ENCODE measurements around the gene LRRC3C. TPM values are rescaled to one million over a fixed set of nuclear protein-coding genes. Genes with fewer than 3 reads are reported as not detected.

LRRC3C gene
- total and polyA plus RNA-seq, 2 donors (not counting 1 experiment from before 2014, with no cell fraction given) = 0.12 TPM; not detected in 1

DNA sequence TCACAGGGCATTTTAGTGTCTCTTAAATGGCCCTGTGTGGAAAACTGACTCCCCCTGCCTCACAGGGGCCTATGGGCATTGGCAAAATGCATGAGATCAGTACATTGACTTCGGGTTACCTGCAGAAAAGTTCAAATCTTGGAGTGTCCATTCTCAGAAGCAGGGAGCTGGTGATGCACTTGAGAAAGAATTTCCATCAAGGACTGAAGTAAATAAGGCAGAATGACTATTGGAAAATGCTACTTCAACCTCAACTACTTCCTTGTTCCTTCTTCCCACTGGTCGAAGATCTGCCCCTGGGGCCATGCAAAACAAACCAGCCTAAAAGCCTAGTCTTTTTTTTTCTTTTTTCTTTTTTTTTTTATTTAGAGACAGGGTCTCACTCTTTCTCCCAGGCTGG, 21.5 kb downstream of the LRRC3C start:
- no peaks in the 10 kb centered on the region for H3K27me3 Mint-ChIP-seq
- Histone ChIP-seq H3K36me3 (replicated peaks in 1 of 2; ENCODE audit: control extremely low read depth in 1 of 2, control insufficient read depth in 1 of 2, extremely low read depth in 1 of 2, insufficient read depth in 2 of 2, low read length in 1 of 2) (no peaks in the 10 kb centered on the region), H3K4me2 (replicated peaks; ENCODE audit: low read depth, low read length, poor library complexity, severe bottlenecking) (peak overlapping the region; percentile 11), H3K4me1 (ENCODE audit: control insufficient read depth in 2 of 2, insufficient read depth in 2 of 2, low read length in 2 of 2) (peaks cover 27 to 36% of the 10 kb centered on the region in 2 donors), H3K79me2 (ENCODE audit: control insufficient read depth, insufficient read depth, low read length) (no peaks in the 10 kb centered on the region), H3K27me3 (replicated peaks in 1 of 4; ENCODE audit: control extremely low read depth in 1 of 4, control insufficient read depth in 3 of 4, insufficient read depth in 4 of 4, low read length in 3 of 4) (no peaks in the 10 kb centered on the region), H3K27ac (ENCODE audit: low read length in 2 of 2) (peak overlapping the region in 1 of 2 donors; percentile 9), H3K9me3 (ENCODE audit: control extremely low read depth in 1 of 3, control insufficient read depth in 2 of 3, insufficient read depth in 1 of 3, low read length in 2 of 3) (no peaks in the 10 kb centered on the region), H3K9ac (ENCODE audit: low read length) (no peak overlapping the region), H3K4me3 (ENCODE audit: control extremely low read depth in 1 of 5, extremely low read depth in 1 of 5, insufficient read depth in 1 of 5, low read depth in 2 of 5, low read length in 4 of 5) (no peak overlapping the region), H4K20me1 (ENCODE audit: control insufficient read depth, insufficient read depth, low read length, poor library complexity, severe bottlenecking) (no peaks in the 10 kb centered on the region), H2AFZ (ENCODE audit: insufficient read depth, low read depth, low read length, poor library complexity, severe bottlenecking) (peak overlapping the region; percentile 58)
- DNase-seq = no peak
- no peak overlapping the region for H3K4me3 Mint-ChIP-seq
- ChIA-PET CTCF (interaction anchor here (1.6 kb wide), 1 partner anchor 11 kb away, joined by 3 read pairs; no protein-coding TSS in a partner anchor), POLR2A (no interaction called here)
- no CpG with 5 or more reads among the region's 2 CpGs for WGBS (ENCODE audit: insufficient coverage)
- intact Hi-C loops (cut with micrococcal nuclease) = no loop called here
- peak overlapping the region; percentile 50 for H3K27ac Mint-ChIP-seq
- no peak for TF ChIP-seq EZH2 (IDR thresholded peaks at IDR 0.05; ENCODE audit: borderline replicate concordance, insufficient read depth, low read depth, low read length, poor library complexity, severe bottlenecking)
- TF ChIP-seq, protein P1, sequence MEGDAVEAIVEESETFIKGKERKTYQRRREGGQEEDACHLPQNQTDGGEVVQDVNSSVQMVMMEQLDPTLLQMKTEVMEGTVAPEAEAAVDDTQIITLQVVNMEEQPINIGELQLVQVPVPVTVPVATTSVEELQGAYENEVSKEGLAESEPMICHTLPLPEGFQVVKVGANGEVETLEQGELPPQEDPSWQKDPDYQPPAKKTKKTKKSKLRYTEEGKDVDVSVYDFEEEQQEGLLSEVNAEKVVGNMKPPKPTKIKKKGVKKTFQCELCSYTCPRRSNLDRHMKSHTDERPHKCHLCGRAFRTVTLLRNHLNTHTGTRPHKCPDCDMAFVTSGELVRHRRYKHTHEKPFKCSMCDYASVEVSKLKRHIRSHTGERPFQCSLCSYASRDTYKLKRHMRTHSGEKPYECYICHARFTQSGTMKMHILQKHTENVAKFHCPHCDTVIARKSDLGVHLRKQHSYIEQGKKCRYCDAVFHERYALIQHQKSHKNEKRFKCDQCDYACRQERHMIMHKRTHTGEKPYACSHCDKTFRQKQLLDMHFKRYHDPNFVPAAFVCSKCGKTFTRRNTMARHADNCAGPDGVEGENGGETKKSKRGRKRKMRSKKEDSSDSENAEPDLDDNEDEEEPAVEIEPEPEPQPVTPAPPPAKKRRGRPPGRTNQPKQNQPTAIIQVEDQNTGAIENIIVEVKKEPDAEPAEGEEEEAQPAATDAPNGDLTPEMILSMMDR (IDR thresholded peaks at IDR 0.05) = no peak
- peaks cover 34% of the 10 kb centered on the region for H3K4me1 Mint-ChIP-seq
- ATAC-seq (ENCODE audit: low read depth) = no peak
- no peaks in the 10 kb centered on the region for H3K9me3 Mint-ChIP-seq (ENCODE audit: insufficient read depth)

DNA sequence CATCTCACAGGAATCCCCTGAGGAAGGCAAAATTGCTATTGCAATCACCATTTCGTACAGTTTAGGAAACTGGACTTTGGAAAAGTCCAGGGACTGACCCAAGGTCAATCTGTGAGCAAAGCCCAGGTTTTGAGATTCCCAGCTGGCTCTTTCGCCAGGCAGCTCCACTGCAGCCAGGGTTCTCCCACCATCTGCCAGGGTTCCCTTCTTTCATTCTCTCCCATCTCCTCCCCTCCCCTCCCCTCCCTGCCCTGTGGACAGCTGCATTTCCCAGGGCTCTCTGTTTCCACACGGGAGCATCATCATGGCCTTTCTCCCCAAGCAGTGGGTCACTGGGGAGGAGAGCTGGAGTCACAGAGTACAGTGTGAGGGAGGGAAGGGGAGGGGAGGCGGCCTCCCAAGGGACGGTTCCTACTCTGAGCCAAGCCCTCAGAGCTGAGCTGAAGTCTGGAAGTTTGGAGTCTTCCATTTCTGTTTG, 23.4 kb downstream of the LRRC3C start:
- H3K4me3 Mint-ChIP-seq = no peak overlapping the region
- no peaks in the 10 kb centered on the region for H3K9me3 Mint-ChIP-seq (ENCODE audit: insufficient read depth)
- H3K4me3 ChIP-seq (ENCODE audit: control extremely low read depth in 1 of 5, extremely low read depth in 1 of 5, insufficient read depth in 1 of 5, low read depth in 2 of 5, low read length in 4 of 5) = no peak overlapping the region
- ATAC-seq (ENCODE audit: low read depth) = no peak
- no peaks in the 10 kb centered on the region for H3K27me3 ChIP-seq (replicated peaks in 1 of 4; ENCODE audit: control extremely low read depth in 1 of 4, control insufficient read depth in 3 of 4, insufficient read depth in 4 of 4, low read length in 3 of 4)
- H3K27me3 Mint-ChIP-seq = no peaks in the 10 kb centered on the region
- H3K36me3 ChIP-seq (replicated peaks in 1 of 2; ENCODE audit: control extremely low read depth in 1 of 2, control insufficient read depth in 1 of 2, extremely low read depth in 1 of 2, insufficient read depth in 2 of 2, low read length in 1 of 2) = no peaks in the 10 kb centered on the region
- H3K79me2 ChIP-seq (ENCODE audit: control insufficient read depth, insufficient read depth, low read length) = no peaks in the 10 kb centered on the region
- H3K4me1 Mint-ChIP-seq = peaks cover 36% of the 10 kb centered on the region
- POLR2A ChIA-PET = no interaction called here
- DNase-seq = no peak
- TF ChIP-seq, protein P1 (IDR thresholded peaks at IDR 0.05) = no peak
- no peak for TF ChIP-seq EZH2 (IDR thresholded peaks at IDR 0.05; ENCODE audit: borderline replicate concordance, insufficient read depth, low read depth, low read length, poor library complexity, severe bottlenecking)
- WGBS (ENCODE audit: insufficient coverage) = 94% methylated on average over 2 of the region's 5 CpGs
- H3K4me1 ChIP-seq (ENCODE audit: control insufficient read depth in 2 of 2, insufficient read depth in 2 of 2, low read length in 2 of 2) = peaks cover 26 to 40% of the 10 kb centered on the region in 2 donors
- H3K4me2 ChIP-seq (replicated peaks; ENCODE audit: low read depth, low read length, poor library complexity, severe bottlenecking) = no peak overlapping the region
- CTCF ChIA-PET = interaction anchor here (0.9 kb wide), 1 partner anchor 13 kb away, joined by 4 read pairs; no protein-coding TSS in a partner anchor
- H4K20me1 ChIP-seq (ENCODE audit: control insufficient read depth, insufficient read depth, low read length, poor library complexity, severe bottlenecking) = no peaks in the 10 kb centered on the region
- peak overlapping the region; percentile 57 for H3K27ac Mint-ChIP-seq
- H2AFZ ChIP-seq (ENCODE audit: insufficient read depth, low read depth, low read length, poor library complexity, severe bottlenecking) = no peak overlapping the region
- H3K9me3 ChIP-seq (ENCODE audit: control extremely low read depth in 1 of 3, control insufficient read depth in 2 of 3, insufficient read depth in 1 of 3, low read length in 2 of 3) = no peaks in the 10 kb centered on the region
- intact Hi-C loops (cut with micrococcal nuclease) = loop anchor here (10.0 kb wide), 1 partner anchor 104 kb away; the partner anchor contains the start of gene MED24
- no peak overlapping the region for H3K9ac ChIP-seq (ENCODE audit: low read length)
- H3K27ac ChIP-seq (ENCODE audit: low read length in 2 of 2) = no peak overlapping the region

Data from B cell (primary cell).